MCF 10A (cell line): Measurements from ENCODE around the gene ASB3. TPM values are rescaled to one million over a fixed set of nuclear protein-coding genes. Genes with fewer than 3 reads are reported as not detected.
"Not testable (repeated sequence)": the region's sequence is repeated elsewhere in the genome, so short reads cannot be mapped to it uniquely, and the experiment has no call there.

Experiments
- BruUV-seq: library from RNA; stranded (reverse); fragments of 400-500 nt; replicated peaks from 2 replicates; lab custom pipeline; 2021; lab: Mats Ljungman, UMichigan
- CTCF ChIA-PET: fragments of 300-600 bp; sonication (Branson Sonifier 250); formaldehyde crosslinking; extraction: SDS; loops from one replicate; lab custom pipeline; 2021; ENCODE audit warnings: antibody characterized with exemption, inconsistent platforms; lab: Yijun Ruan, JAX
- POLR2A ChIA-PET: fragments of 300-600, 350-650 bp; sonication (Branson Sonifier 250); formaldehyde crosslinking; extraction: SDS; loops from one replicate; lab custom pipeline; 2020; ENCODE audit warnings: antibody characterized with exemption, inconsistent platforms; lab: Yijun Ruan, JAX
- DNase-seq: peaks from one replicate; pipeline ENCODE4 v3.0.0-alpha.2; 2018; ENCODE audit not compliant: unreplicated experiment
- H3K27ac Mint-ChIP-seq: one replicate; pipeline ENCODE4 v1.8.0; 2022; ENCODE audit warnings: mild to moderate bottlenecking, low read depth, mixed read lengths; ENCODE audit not compliant: unreplicated experiment
- H3K27me3 Mint-ChIP-seq: one replicate; pipeline ENCODE4 v1.8.0; 2022; ENCODE audit warnings: mixed read lengths; ENCODE audit not compliant: insufficient read depth, unreplicated experiment
- H3K36me3 Mint-ChIP-seq: one replicate; pipeline ENCODE4 v1.8.0; 2022; ENCODE audit warnings: mild to moderate bottlenecking, moderate library complexity, mixed read lengths; ENCODE audit not compliant: insufficient read depth, unreplicated experiment
- H3K4me1 Mint-ChIP-seq: one replicate; pipeline ENCODE4 v1.8.0; 2022; ENCODE audit warnings: mixed read lengths; ENCODE audit not compliant: insufficient read depth, unreplicated experiment
- H3K4me3 Mint-ChIP-seq: one replicate; pipeline ENCODE4 v1.8.0; 2022; ENCODE audit warnings: mild to moderate bottlenecking, moderate library complexity, mixed read lengths; ENCODE audit not compliant: unreplicated experiment
- H3K9me3 Mint-ChIP-seq: one replicate; pipeline ENCODE4 v1.8.0; 2022; ENCODE audit warnings: mixed read lengths; ENCODE audit not compliant: unreplicated experiment
- intact Hi-C: fragments of 100-400 bp; cut with micrococcal nuclease; formaldehyde crosslinking; loops from 2 replicates; pipeline ENCODE4 v1.14.1; 2022
- total RNA-seq: library from RNA; stranded (reverse); gene quantifications from 2 replicates; pipeline ENCODE4 v1.2.3, GENCODE V29; 2022
- TF ChIP-seq, protein P1 (sequence below): fragments of 200-600 bp; IDR thresholded peaks from one replicate; pipeline ENCODE4 v1.8.0; 2022; ENCODE audit warnings: antibody characterized with exemption, mild to moderate bottlenecking; ENCODE audit not compliant: unreplicated experiment

The ASB3 gene
- total RNA-seq, 1 experiment from 2014 or later: 19.7 TPM

DNA sequence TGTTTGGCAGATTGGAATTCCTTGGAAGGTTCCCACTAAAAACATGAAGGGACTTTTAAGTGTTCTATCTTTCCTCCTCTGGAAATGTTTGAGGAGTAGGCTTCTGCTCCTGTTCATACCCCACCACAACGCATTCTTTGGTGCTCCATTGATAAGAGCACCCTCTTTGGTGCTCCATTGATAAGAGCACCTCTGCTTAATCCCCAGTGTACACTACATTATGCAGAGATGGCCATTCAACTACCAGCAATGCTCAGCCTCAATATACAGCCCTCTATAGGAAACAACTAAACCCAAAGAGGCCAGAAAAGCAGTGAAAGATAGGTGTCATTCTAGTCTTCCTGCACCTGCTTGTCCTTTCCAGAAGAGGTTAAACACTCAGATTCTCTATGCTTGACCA, 21.0 kb downstream of the ASB3 start:
- ChIA-PET CTCF (no interaction called here), POLR2A (interaction anchor here (0.6 to 3.8 kb wide), 3 partner anchors 10 to 85 kb away, joined by 3 to 27 read pairs (median 5); no protein-coding TSS in a partner anchor)
- Mint-ChIP-seq H3K4me3 (no peak overlapping the region), H3K36me3 (peaks cover 33% of the 10 kb centered on the region), H3K9me3 (no peaks in the 10 kb centered on the region), H3K27me3 (no peaks in the 10 kb centered on the region), H3K4me1 (peaks cover 24% of the 10 kb centered on the region), H3K27ac (no peak overlapping the region)
- intact Hi-C loops: no loop called here
- TF ChIP-seq, protein P1, sequence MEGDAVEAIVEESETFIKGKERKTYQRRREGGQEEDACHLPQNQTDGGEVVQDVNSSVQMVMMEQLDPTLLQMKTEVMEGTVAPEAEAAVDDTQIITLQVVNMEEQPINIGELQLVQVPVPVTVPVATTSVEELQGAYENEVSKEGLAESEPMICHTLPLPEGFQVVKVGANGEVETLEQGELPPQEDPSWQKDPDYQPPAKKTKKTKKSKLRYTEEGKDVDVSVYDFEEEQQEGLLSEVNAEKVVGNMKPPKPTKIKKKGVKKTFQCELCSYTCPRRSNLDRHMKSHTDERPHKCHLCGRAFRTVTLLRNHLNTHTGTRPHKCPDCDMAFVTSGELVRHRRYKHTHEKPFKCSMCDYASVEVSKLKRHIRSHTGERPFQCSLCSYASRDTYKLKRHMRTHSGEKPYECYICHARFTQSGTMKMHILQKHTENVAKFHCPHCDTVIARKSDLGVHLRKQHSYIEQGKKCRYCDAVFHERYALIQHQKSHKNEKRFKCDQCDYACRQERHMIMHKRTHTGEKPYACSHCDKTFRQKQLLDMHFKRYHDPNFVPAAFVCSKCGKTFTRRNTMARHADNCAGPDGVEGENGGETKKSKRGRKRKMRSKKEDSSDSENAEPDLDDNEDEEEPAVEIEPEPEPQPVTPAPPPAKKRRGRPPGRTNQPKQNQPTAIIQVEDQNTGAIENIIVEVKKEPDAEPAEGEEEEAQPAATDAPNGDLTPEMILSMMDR: no peak
- no peak for DNase-seq
- no TSS peak for BruUV-seq

DNA sequence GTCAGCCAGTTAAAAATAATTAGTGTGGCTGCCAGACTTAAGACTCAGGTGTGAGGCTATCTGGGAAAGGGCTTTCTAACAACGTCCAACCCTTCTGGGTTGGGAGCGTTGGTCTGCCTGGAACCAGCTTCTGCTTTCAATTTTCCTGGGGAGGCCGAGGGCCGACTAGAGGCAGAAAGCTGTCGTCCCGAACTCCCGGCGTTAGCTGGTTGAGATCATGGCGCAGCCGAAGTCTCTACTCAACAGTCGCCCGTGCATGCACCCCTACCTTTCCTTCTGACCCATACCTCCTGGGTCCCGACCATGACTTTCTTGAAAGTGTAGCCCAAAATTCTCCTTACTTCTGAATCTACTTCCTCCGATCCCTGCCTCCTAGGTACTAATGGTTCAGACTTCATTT, 29.5 kb downstream of the ASB3 start:
- ChIA-PET CTCF (interaction anchor here (0.5 to 2.5 kb wide), 2 partner anchors 10 to 116 kb away, joined by 6 to 9 read pairs; partner anchors contain the start of gene CHAC2), POLR2A (interaction anchor here (3.3 kb wide), 1 partner anchor 9 kb away, joined by 27 read pairs; the partner anchor contains the start of gene CHAC2)
- H3K9me3 Mint-ChIP-seq, DNase-seq, H3K27ac Mint-ChIP-seq, BruUV-seq, H3K4me3 Mint-ChIP-seq, intact Hi-C loops, H3K27me3 Mint-ChIP-seq: not testable (repeated sequence)
- Mint-ChIP-seq H3K36me3 (peaks cover 28% of the 10 kb centered on the region), H3K4me1 (peaks cover 20% of the 10 kb centered on the region)

DNA sequence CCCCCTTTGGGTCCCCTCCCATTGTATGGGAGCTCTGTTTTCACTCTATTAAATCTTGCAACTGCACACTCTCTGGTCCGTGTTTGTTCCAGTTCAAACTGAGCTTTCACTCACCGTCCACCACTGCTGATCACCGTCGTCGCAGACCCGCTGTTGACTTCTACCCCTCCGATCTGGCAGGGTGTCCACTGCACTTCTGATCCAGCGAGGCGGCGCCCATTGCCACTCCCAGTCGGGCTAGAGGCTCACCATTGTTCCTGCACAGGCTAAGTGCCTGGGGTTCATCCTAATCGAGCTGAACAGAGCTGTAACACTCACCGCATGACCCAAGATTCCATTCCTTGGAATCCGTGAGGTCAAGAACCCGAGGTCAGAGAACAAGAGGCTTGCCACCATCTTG, 30.1 kb downstream of the ASB3 start:
- ChIA-PET CTCF (interaction anchor here (2.5 kb wide), 1 partner anchor 11 kb away, joined by 9 read pairs; the partner anchor contains the start of gene CHAC2), POLR2A (interaction anchor here (1.2 to 3.3 kb wide), 2 partner anchors 10 to 31 kb away, joined by 5 to 27 read pairs; partner anchors contain the start of gene CHAC2)
- no peak for DNase-seq
- Mint-ChIP-seq H3K4me1 (peaks cover 22% of the 10 kb centered on the region), H3K9me3 (no peaks in the 10 kb centered on the region), H3K27ac (no peak overlapping the region), H3K4me3 (no peak overlapping the region), H3K36me3 (peaks cover 22% of the 10 kb centered on the region), H3K27me3 (no peaks in the 10 kb centered on the region)
- no TSS peak for BruUV-seq
- TF ChIP-seq, protein P1: no peak
- intact Hi-C loops: no loop called here

DNA sequence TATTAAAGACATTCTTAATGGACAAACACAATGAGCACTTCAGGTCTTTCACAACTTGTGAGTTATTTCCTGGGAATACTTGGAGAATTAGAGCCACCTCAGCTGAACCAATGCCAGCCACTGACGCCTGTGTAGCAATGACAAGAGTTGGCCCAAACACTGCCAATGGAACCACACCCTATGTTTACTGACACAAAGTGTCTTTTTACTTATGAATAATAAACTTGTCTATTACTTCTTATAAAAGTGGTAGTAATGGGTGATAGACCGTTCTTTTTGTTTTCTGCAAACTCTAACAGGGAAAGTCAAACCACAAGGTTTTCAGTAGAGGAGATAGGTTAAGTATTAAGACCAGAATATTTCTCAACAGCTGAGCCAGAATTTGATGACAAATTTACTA, 31.6 kb downstream of the ASB3 start:
- peak; percentile 82 for DNase-seq
- Mint-ChIP-seq H3K27me3 (no peaks in the 10 kb centered on the region), H3K27ac (peak overlapping the region; percentile 89), H3K36me3 (peaks cover 12% of the 10 kb centered on the region), H3K4me3 (no peak overlapping the region), H3K9me3 (no peaks in the 10 kb centered on the region), H3K4me1 (peaks cover 25% of the 10 kb centered on the region)
- CTCF ChIA-PET: interaction anchor here (1.1 to 2.5 kb wide), 2 partner anchors 12 to 14 kb away, joined by 3 to 9 read pairs; partner anchors contain the start of gene CHAC2
- intact Hi-C loops: no loop called here
- no TSS peak for BruUV-seq
- TF ChIP-seq, protein P1: no peak
- POLR2A ChIA-PET: interaction anchor here (0.6 to 3.3 kb wide), 4 partner anchors 11 to 58 kb away, joined by 3 to 27 read pairs (median 4); partner anchors contain the start of gene CHAC2
